Measurements from ENCODE around the gene EDIL3.
"Not testable (repeated sequence)": the region's sequence is repeated elsewhere in the genome, so short reads cannot be mapped to it uniquely, and the experiment has no call there.

The EDIL3 gene

GRCh38 chr5:84303315-84303714 is 81.4 kb downstream of the EDIL3 start:
- H3K4me3 ChIP-seq (ENCODE audit: low read depth, low read length) = no peak overlapping the region

GRCh38 chr5:84301535-84301934 is 83.1 kb downstream of the EDIL3 start:
- H3K4me3 ChIP-seq (ENCODE audit: low read depth, low read length) = no peak overlapping the region

- H3K4me3 ChIP-seq (ENCODE audit: low read depth, low read length) = no peak overlapping the region
These were observed 84.7 kb downstream of the EDIL3 start for GRCh38 chr5:84299959-84300358.

GRCh38 chr5:84298628-84299027 is 86.1 kb downstream of the EDIL3 start:
- H3K4me3 ChIP-seq (ENCODE audit: low read depth, low read length) = no peak overlapping the region

- H3K4me3 ChIP-seq (ENCODE audit: low read depth, low read length) = not testable (repeated sequence)
These were observed 87.0 kb downstream of the EDIL3 start for GRCh38 chr5:84297641-84298040.

- no peak overlapping the region for H3K4me3 ChIP-seq (ENCODE audit: low read depth, low read length)
These were observed 91.7 kb downstream of the EDIL3 start for GRCh38 chr5:84292788-84293653.

DNA sequence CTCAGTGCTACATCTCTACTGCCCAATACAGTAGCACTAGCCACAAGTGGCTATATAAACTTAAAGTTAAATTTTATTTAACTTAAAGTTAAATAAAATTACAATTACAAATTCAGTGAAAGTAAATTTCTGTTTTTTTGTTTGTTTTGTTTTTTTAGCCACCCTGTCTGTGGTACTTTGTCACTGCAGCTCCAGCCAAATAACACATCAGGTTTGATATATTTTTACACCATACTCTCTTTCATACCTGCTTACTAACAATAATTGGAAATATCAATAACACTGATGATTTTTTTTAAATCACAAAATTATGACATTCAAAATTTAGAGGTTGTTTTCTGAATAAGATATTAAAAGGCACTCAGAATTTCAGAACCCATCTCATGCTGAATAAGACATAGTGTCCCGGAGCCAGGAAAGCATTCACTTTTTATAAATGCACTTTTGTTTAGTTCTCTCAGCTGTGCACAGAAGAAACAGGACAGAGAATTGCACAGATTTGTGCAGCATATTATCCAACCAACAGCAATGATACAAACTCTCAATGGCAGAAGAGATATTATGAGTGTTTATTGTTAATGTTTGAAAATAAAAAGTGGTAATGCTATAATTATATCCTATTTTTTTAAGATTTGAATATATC is 92.6 kb downstream of the EDIL3 start:
- H3K4me3 ChIP-seq (ENCODE audit: low read depth, low read length) = no peak overlapping the region

DNA sequence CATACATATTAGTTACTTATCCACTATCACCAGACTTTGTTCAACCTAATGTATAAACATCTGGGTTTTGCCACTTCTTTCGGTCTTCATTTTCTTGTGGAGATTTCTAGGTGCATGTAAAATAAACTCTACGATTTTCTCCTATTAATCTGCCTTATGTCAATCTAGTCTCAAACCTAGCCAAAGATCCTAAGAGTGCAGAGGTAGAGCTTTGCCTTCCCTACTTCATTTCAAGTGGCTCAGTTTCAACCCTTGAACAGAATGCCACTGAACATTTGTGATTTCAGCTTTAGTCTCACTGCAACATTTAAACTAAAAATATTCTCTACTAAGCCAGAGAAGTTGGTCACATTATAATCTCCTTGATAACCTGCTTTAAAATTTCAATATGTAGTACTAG is 94.0 kb downstream of the EDIL3 start:
- no peak overlapping the region for H3K4me3 ChIP-seq (ENCODE audit: low read depth, low read length)

DNA sequence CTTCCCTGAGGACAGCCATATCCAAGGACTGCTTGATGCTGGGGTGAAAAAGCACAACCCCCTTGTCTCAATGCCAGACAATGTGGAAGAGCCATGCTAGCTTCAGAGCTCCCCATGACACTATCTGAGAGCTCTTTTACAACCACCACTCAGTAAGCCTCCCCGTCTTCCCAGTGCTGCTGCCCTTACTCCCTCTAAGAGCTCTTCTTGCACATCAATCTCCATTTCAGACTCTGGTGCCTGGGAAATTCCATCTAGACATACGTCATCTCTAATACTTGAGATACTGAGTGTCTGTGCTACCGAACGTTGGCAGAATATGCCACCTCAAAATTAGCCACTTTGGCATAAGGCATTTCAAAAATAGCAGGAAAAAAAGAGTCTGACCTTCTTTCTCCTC is 94.5 kb downstream of the EDIL3 start:
- H3K4me3 ChIP-seq (ENCODE audit: low read depth, low read length) = no peak overlapping the region

DNA sequence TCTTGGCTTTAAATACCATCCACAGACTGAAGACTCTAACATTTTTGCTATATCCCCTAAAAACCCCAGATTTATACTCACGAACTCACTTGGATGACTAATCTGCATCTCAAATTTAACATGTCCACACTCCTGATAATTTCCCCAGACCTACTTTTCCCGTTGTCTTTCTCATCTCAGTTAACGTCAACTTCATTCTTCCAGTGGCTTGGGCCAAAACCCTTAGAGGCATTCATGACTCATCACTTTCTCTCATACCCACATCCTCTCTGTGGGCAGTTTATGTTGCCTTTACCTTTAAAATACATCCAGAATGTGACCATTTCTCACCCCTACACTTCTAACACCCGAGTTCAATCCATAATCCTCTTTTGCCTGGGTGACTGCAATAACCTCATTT is 96.7 kb downstream of the EDIL3 start:
- H3K4me3 ChIP-seq (ENCODE audit: low read depth, low read length) = no peak overlapping the region

DNA sequence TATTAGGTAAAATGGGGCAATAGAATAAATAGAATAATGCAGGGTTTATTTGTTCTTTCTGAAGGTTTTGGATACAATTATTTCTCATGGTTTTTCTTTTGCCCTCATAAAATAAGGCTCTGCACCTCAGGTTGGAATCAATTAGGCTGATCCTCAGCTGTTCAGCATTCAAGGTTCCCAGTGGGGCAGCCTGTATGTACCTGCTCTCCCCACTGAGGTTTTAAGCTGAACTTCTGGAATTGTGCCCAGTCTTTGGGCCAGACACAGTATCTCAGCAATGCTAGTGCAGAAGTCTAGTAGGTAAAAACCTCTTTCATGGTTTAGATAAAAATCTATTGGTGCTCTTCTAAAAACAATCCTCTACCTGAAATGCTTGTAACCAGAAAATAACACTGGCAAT is 98.0 kb downstream of the EDIL3 start:
- no peak overlapping the region for H3K4me3 ChIP-seq (ENCODE audit: low read depth, low read length)

DNA sequence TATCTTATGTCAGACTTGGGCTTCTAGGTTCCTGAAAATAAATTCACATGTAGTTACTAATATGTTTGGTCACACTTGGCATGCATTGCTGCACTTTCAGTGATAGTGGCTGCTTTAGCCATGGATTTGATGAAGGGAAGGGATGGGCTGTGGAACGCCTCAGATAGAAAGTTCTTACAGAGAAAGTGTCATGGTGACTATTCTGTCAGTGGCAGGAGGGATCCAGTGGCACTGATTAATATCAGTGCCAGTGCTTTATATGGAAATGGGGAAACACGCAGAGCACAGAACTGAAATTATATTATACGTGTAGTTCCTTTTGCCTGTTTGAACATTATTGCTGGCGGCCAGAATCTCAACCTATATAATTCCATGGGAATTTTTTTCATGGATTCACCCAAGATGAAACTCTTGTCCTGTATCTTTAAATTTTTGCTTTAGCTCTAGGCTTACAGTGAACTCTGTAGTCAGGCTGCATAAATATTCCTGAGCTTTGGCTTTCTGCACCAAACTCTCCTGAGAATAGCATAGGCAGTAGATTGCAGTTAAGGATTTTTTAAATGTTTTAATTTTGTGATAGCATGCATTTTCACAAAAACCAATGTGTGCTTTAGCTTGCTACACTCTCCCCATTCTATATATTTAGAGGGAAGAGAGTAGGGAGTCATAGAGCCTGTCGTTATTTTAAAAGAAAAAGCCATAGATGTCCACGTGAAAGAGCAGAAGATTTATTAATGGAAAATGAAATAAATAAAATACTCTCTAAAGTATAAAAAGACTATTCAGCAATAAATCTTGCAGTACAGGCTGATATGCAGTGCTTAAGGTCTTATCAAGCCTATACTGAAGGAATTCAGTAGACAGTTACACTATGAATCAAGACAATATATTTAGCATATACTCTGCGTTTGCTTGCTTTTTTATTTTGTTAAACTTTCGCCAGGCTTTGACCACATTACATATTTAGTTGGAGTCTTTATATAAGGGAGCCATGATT is 98.7 kb downstream of the EDIL3 start:
- H3K4me3 ChIP-seq (ENCODE audit: low read depth, low read length) = no peak overlapping the region

GRCh38 chr5:84281383-84281782 is 103.3 kb downstream of the EDIL3 start:
- H3K4me3 ChIP-seq (ENCODE audit: low read depth, low read length) = no peak overlapping the region

DNA sequence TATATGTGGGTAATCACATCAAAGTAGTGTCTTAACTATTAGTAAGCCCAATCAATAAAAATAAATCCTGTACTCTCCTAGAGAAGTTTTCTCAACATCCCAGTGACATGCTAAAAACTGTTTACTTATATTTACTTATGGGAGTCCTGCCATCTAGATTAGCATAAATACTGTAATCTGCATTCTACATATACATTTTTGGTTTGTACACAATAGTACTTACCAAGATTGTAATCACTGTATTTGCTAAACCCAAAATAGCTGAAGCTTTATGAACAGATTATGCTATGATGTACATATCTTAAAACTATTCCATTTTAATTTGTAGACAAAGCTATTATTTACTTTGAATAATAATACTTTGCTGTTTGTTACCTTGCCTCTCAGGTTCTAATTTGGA is 105.4 kb downstream of the EDIL3 start:
- H3K4me3 ChIP-seq (ENCODE audit: low read depth, low read length) = no peak overlapping the region

- H3K4me3 ChIP-seq (ENCODE audit: low read depth, low read length) = no peak overlapping the region
These were observed 109.1 kb downstream of the EDIL3 start for GRCh38 chr5:84275609-84276008.

DNA sequence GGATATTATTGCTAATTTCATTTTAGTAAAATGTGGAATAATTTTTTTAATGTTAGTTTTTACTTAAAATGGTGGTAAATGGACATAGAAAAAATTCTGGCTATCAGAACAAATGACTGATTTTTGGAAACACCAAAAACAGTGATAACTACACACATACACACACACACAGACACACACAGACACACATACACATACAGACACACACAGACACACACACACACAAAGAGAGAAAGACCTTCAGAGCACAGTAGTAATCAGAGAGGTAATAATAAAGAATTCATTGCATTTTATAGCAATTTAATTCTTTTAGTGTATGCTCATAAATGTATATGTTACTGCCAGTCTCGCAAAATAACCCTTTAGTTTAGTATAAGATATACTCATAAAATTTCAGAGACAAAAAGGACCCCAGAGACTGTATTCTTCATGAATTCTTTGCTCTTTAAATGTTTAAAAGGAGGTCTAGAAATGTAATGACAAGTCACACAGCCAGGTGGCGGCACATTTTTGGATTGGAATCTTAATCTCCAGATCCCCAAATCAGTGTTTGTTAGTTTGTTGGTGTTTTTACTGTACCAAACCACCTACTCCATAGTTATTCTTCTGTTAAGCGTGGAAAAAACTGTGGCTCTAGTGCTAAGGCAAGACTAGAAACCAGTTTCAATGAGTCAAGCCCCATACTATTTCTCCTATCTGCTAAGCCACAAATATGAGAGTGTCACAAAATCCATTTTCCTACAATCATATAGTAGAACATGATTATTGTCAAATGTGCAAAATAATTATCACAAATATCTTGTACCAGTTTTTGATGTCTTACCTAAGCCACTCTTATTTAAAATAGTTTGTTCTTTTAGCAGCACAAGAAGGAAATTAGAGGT is 109.9 kb downstream of the EDIL3 start:
- no peak overlapping the region for H3K4me3 ChIP-seq (ENCODE audit: low read depth, low read length)

DNA sequence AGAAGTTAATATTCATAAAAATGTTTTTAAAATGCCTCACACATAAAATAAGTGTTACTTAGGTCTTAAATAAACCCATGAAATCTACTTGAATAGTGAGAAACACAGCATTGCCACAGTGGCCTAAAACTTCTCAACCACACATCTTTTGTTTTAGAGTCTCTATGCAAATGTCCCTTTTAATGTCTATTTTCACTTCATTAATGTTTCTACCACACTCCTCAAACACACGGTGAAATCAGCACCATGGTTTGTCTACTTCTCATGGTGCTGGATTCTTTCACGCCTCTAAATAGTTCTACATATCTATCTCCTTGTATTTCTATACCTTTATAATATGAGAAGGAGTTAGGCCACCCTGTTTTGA is 111.2 kb downstream of the EDIL3 start:
- H3K4me3 ChIP-seq (ENCODE audit: low read depth, low read length) = no peak overlapping the region

DNA sequence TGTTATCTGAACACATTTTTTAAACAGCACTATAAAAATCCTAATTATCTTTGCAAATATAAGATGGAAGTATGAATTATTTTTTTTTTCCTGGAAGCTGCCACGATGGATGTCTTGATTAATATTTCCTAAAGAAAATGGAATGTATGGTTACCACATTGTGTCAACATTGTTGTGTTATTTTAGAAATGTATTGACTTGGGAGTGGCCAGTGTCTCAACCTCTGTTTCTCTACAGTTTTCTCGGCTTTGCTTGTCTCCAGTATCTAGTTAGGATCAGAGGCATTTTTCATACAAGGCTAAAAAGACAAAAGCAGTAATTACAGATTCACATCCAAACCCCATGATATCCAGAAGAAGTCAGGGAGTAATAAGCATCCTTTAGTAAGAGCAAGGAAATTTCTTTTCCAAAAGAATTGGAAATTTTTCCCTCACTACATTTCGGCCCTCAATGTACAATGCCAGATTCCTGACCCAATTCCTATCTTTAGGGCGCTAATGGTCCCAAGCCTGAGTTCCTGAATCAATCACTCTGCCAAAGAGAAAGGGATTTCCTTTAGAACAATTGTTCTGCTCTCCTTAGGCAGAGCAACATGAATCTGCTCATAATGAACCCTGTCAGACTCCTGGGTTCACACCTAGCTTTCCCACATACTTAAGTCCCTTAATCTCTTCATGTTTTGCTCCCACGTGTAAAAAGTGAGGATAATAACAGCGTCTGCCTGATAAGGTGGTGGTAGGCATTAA is 111.7 kb downstream of the EDIL3 start:
- no peak overlapping the region for H3K4me3 ChIP-seq (ENCODE audit: low read depth, low read length)

DNA sequence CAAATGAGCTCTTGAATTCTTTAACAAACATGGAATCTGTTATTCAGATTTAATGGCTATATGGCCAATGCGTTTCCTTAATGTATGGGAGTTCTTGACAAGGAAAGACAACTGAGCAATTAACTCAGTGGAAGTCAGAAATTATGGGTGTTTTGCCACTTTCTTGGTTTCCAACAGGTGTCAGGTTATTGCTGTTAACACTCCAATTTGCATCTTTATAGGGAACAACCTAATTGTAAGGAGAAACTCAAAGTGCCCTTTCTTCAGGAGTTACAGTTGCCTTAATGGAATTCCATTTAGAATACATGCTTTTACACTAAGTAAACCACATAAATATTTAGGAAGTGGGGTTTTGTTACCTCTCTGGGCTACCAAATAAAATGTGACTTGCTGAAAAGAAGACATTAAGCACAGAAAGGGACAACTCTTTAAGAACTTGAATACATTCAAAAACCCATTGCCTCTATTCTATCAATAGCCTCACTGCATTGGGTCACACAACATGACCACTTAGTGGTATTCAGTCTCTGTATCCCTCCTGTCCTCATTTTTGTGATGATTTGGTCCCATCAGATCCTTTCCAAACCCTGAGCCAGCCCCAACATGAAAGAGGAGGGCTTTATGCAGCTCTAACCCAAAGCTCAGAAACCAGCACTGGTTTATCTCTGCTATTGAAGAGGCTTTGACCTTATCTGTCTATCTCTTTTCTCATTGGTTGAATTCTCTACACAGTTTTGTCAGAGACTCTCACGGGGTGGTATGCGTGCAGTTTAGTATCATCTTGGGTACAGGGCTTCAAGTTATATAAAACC is 118.7 kb downstream of the EDIL3 start:
- H3K4me3 ChIP-seq (ENCODE audit: low read depth, low read length) = no peak overlapping the region
